Stimulated activated naive CD8-positive, alpha-beta T cell treated with anti-CD3 and anti-CD28 coated beads, Interleukin-15, amount 100 ng/mL, for 72 hours (primary cell): ENCODE results near the gene DSG4.

Experiments used
- ATAC-seq: fragments of 150-1000 bp; cut with Tn5 transposase; 2 replicates; pipeline ENCODE4 v1.10.0; 2021; ENCODE audit warnings: mild to moderate bottlenecking, moderate library complexity
- DNase-seq, 2 donors: peaks; one replicate each; pipeline ENCODE4 v3.0.0; 2021 to 2022
- H3K27ac Mint-ChIP-seq, 2 donors: one replicate each; pipeline ENCODE4 v1.8.0; 2022; ENCODE audit warnings: mild to moderate bottlenecking in 2 of 2, mixed read lengths in 2 of 2, moderate library complexity in 2 of 2
- H3K27me3 Mint-ChIP-seq: one replicate; pipeline ENCODE4 v1.8.0; 2022; ENCODE audit warnings: mixed read lengths
- H3K4me1 Mint-ChIP-seq: one replicate; pipeline ENCODE4 v1.8.0; 2022; ENCODE audit warnings: mild to moderate bottlenecking, mixed read lengths
- H3K4me3 Mint-ChIP-seq, 2 donors: one replicate each; pipeline ENCODE4 v1.8.0; 2022; ENCODE audit warnings: mild to moderate bottlenecking in 2 of 2, mixed read lengths in 2 of 2, moderate library complexity in 1 of 2
- H3K9me3 Mint-ChIP-seq, 2 donors: one replicate each; pipeline ENCODE4 v1.8.0; 2022; ENCODE audit warnings: mixed read lengths in 2 of 2

The DSG4 gene

GRCh38 chr18:31426871-31427406 lies 50.4 kb downstream of the DSG4 start:
- no peaks in the 10 kb centered on the region for H3K27me3 Mint-ChIP-seq
- no peaks in the 10 kb centered on the region for H3K4me1 Mint-ChIP-seq
- DNase-seq: no peak
- H3K4me3 Mint-ChIP-seq: no peak overlapping the region
- ATAC-seq: no peak
- H3K9me3 Mint-ChIP-seq: no peaks in the 10 kb centered on the region
- peak overlapping the region in 1 of 2 donors; percentile 30 for H3K27ac Mint-ChIP-seq

- Mint-ChIP-seq H3K4me1 (no peaks in the 10 kb centered on the region), H3K27ac (no peak overlapping the region), H3K9me3 (no peaks in the 10 kb centered on the region), H3K4me3 (no peak overlapping the region), H3K27me3 (no peaks in the 10 kb centered on the region)
- ATAC-seq (no peak), DNase-seq (no peak)
Observed at GRCh38 chr18:31428211-31428610, 51.6 kb downstream of the DSG4 start.

- H3K27me3 Mint-ChIP-seq: no peaks in the 10 kb centered on the region
- H3K9me3 Mint-ChIP-seq: peaks cover 0 to 7% of the 10 kb centered on the region in 2 donors
- no peak for ATAC-seq
- no peaks in the 10 kb centered on the region for H3K4me1 Mint-ChIP-seq
- no peak for DNase-seq
- H3K27ac Mint-ChIP-seq: no peak overlapping the region
- H3K4me3 Mint-ChIP-seq: no peak overlapping the region
Observed at GRCh38 chr18:31429623-31430022, 53.0 kb downstream of the DSG4 start.

GRCh38 chr18:31430072-31430471 lies 53.5 kb downstream of the DSG4 start:
- ATAC-seq (no peak), DNase-seq (no peak)
- Mint-ChIP-seq H3K27me3 (no peaks in the 10 kb centered on the region), H3K4me1 (no peaks in the 10 kb centered on the region), H3K9me3 (peaks cover 0 to 9% of the 10 kb centered on the region in 2 donors), H3K4me3 (no peak overlapping the region), H3K27ac (no peak overlapping the region)

- Mint-ChIP-seq H3K27me3 (no peaks in the 10 kb centered on the region), H3K4me3 (no peak overlapping the region), H3K9me3 (peaks cover 0 to 9% of the 10 kb centered on the region in 2 donors), H3K4me1 (no peaks in the 10 kb centered on the region), H3K27ac (no peak overlapping the region)
- DNase-seq (no peak), ATAC-seq (no peak)
Observed at GRCh38 chr18:31430554-31430953, 54.0 kb downstream of the DSG4 start.

- H3K9me3 Mint-ChIP-seq: peaks cover 0 to 9% of the 10 kb centered on the region in 2 donors
- H3K27ac Mint-ChIP-seq: no peak overlapping the region
- ATAC-seq: no peak
Observed at GRCh38 chr18:31432316-31432715, 55.7 kb downstream of the DSG4 start.

GRCh38 chr18:31436825-31437224 lies 60.2 kb downstream of the DSG4 start:
- H3K27ac Mint-ChIP-seq: no peak overlapping the region
- no peaks in the 10 kb centered on the region for H3K27me3 Mint-ChIP-seq
- H3K9me3 Mint-ChIP-seq: peaks cover 0 to 9% of the 10 kb centered on the region in 2 donors

More at GRCh38 chr18:31432316-31432715, 55.7 kb downstream of the DSG4 start:
- Mint-ChIP-seq H3K4me3 (no peak overlapping the region), H3K4me1 (no peaks in the 10 kb centered on the region), H3K27me3 (no peaks in the 10 kb centered on the region)
- DNase-seq: no peak

GRCh38 chr18:31438402-31438801 lies 61.8 kb downstream of the DSG4 start:
- no peak overlapping the region for H3K4me3 Mint-ChIP-seq
- H3K27me3 Mint-ChIP-seq: no peaks in the 10 kb centered on the region
- H3K27ac Mint-ChIP-seq: no peak overlapping the region
- ATAC-seq (no peak), DNase-seq (no peak)
- H3K4me1 Mint-ChIP-seq: no peaks in the 10 kb centered on the region
- peaks cover 0 to 9% of the 10 kb centered on the region in 2 donors for H3K9me3 Mint-ChIP-seq

More at GRCh38 chr18:31436825-31437224, 60.2 kb downstream of the DSG4 start:
- Mint-ChIP-seq H3K4me1 (no peaks in the 10 kb centered on the region), H3K4me3 (no peak overlapping the region)
- ATAC-seq (no peak), DNase-seq (no peak)

GRCh38 chr18:31439807-31440325 lies 63.3 kb downstream of the DSG4 start:
- H3K27me3 Mint-ChIP-seq: no peaks in the 10 kb centered on the region
- no peak for DNase-seq
- no peaks in the 10 kb centered on the region for H3K9me3 Mint-ChIP-seq
- H3K27ac Mint-ChIP-seq: no peak overlapping the region
- H3K4me1 Mint-ChIP-seq: no peaks in the 10 kb centered on the region
- ATAC-seq: no peak
- H3K4me3 Mint-ChIP-seq: no peak overlapping the region

- no peak overlapping the region for H3K27ac Mint-ChIP-seq
- H3K4me1 Mint-ChIP-seq: no peaks in the 10 kb centered on the region
- H3K27me3 Mint-ChIP-seq: no peaks in the 10 kb centered on the region
- ATAC-seq (no peak), DNase-seq (no peak)
- H3K9me3 Mint-ChIP-seq: no peaks in the 10 kb centered on the region
- H3K4me3 Mint-ChIP-seq: no peak overlapping the region
Observed at GRCh38 chr18:31440787-31441186, 64.2 kb downstream of the DSG4 start.

GRCh38 chr18:31441493-31441892 lies 64.9 kb downstream of the DSG4 start:
- H3K4me3 Mint-ChIP-seq: no peak overlapping the region
- H3K9me3 Mint-ChIP-seq: no peaks in the 10 kb centered on the region
- H3K4me1 Mint-ChIP-seq: no peaks in the 10 kb centered on the region
- DNase-seq: no peak
- no peak overlapping the region for H3K27ac Mint-ChIP-seq
- ATAC-seq: no peak
- no peaks in the 10 kb centered on the region for H3K27me3 Mint-ChIP-seq

GRCh38 chr18:31444142-31444541 lies 67.6 kb downstream of the DSG4 start:
- Mint-ChIP-seq H3K27me3 (no peaks in the 10 kb centered on the region), H3K27ac (no peak overlapping the region), H3K4me1 (no peaks in the 10 kb centered on the region), H3K9me3 (no peaks in the 10 kb centered on the region), H3K4me3 (no peak overlapping the region)
- ATAC-seq (no peak), DNase-seq (no peak)

- H3K4me1 Mint-ChIP-seq: no peaks in the 10 kb centered on the region
- no peak overlapping the region for H3K27ac Mint-ChIP-seq
- H3K9me3 Mint-ChIP-seq: no peaks in the 10 kb centered on the region
- H3K4me3 Mint-ChIP-seq: no peak overlapping the region
- DNase-seq (no peak), ATAC-seq (no peak)
- H3K27me3 Mint-ChIP-seq: no peaks in the 10 kb centered on the region
Observed at GRCh38 chr18:31445908-31446307, 69.3 kb downstream of the DSG4 start.

GRCh38 chr18:31446854-31447253 lies 70.3 kb downstream of the DSG4 start:
- no peak for ATAC-seq
- no peak for DNase-seq
- Mint-ChIP-seq H3K9me3 (no peaks in the 10 kb centered on the region), H3K4me3 (no peak overlapping the region), H3K27me3 (no peaks in the 10 kb centered on the region), H3K27ac (no peak overlapping the region), H3K4me1 (no peaks in the 10 kb centered on the region)

- Mint-ChIP-seq H3K9me3 (no peaks in the 10 kb centered on the region), H3K27me3 (no peaks in the 10 kb centered on the region), H3K4me3 (no peak within 1 kb of the TSS), H3K27ac (no peak within 1 kb of the TSS), H3K4me1 (no peaks in the 10 kb centered on the region)
- ATAC-seq (no peak), DNase-seq (no peak)
Observed at GRCh38 chr18:31447530-31448191, 71.1 kb downstream of the DSG4 start, which contains the start of gene DSG3. Gene DSG3 (plus strand): TSS chr18:31447741. CDS start chr18:31447878, 137 bp downstream.

- no peak overlapping the region for H3K27ac Mint-ChIP-seq
- H3K9me3 Mint-ChIP-seq: no peaks in the 10 kb centered on the region
- ATAC-seq (no peak), DNase-seq (no peak)
- no peak overlapping the region for H3K4me3 Mint-ChIP-seq
- no peaks in the 10 kb centered on the region for H3K27me3 Mint-ChIP-seq
- no peaks in the 10 kb centered on the region for H3K4me1 Mint-ChIP-seq
Observed at GRCh38 chr18:31450409-31450808, 73.8 kb downstream of the DSG4 start.
